Cardiac muscle cell (in vitro differentiated cells and primary cell): ENCODE data around the gene IRAG1. TPM values are rescaled to one million over a fixed set of nuclear protein-coding genes. Genes with fewer than 3 reads are reported as not detected.

ENCODE experiments used
- DNase-seq, 2 donors: peaks; one replicate each; pipeline versions ENCODE4 v3.0.0 to v3.0.0-alpha.2; 2010 to 2017; ENCODE audit warnings: low read depth in 1 of 2, low spot score in 1 of 2
- H3K27ac ChIP-seq: fragments of 200-600 bp; sonication (generic); 2 replicates; pipeline ENCODE4 v1.5.1; 2016
- H3K27me3 ChIP-seq: fragments of 200-600 bp; sonication (generic); 2 replicates; pipeline ENCODE4 v1.6.0; 2016; ENCODE audit warnings: control low read depth
- H3K36me3 ChIP-seq: fragments of 200-600 bp; sonication (generic); 2 replicates; pipeline ENCODE4 v1.5.1; 2016; ENCODE audit warnings: control low read depth
- H3K4me1 ChIP-seq: fragments of 200-600 bp; sonication (generic); 2 replicates; pipeline ENCODE4 v1.8.1; 2017; ENCODE audit warnings: low read depth, mild to moderate bottlenecking, mixed run types
- H3K4me3 ChIP-seq: fragments of 200-600 bp; sonication (generic); 2 replicates; pipeline ENCODE4 v1.5.1; 2016; ENCODE audit warnings: mild to moderate bottlenecking
- H3K9me3 ChIP-seq: fragments of 200-600 bp; sonication (generic); 2 replicates; pipeline ENCODE4 v1.5.1; 2017; ENCODE audit warnings: low read depth, mild to moderate bottlenecking, control low read depth
- polyA plus RNA-seq: library from polyadenylated mRNA; unstranded; fragments of >200 nt; fragmentation: Nextera tagmentation; extraction: Ambion mirVana; gene quantifications from 2 replicates; pipeline ENCODE4 v1.2.1, GENCODE V29; 2016
- total RNA-seq: library from RNA; depleted of rRNA; stranded (reverse); fragments of >200 nt; gene quantifications from 2 replicates; pipeline ENCODE4 v1.2.3, GENCODE V29; 2016
- TF ChIP-seq, protein P1 (sequence below): IDR thresholded peaks from 2 replicates; pipeline ENCODE4 v1.5.1; 2012; ENCODE audit warnings: low read depth, mild to moderate bottlenecking, low read length

Gene IRAG1
- total and polyA plus RNA-seq, 2 experiments from 2014 or later = 3.1 to 7.3 TPM

GRCh38 chr11:10676919-10677318 is 16.6 kb downstream of the IRAG1 start:
- no peaks in the 10 kb centered on the region for H3K27me3 ChIP-seq
- H3K4me3 ChIP-seq = no peak overlapping the region
- DNase-seq = no peak
- no peaks in the 10 kb centered on the region for H3K36me3 ChIP-seq
- no peak overlapping the region for H3K27ac ChIP-seq
- H3K4me1 ChIP-seq = peaks cover 7% of the 10 kb centered on the region
- TF ChIP-seq, protein P1, sequence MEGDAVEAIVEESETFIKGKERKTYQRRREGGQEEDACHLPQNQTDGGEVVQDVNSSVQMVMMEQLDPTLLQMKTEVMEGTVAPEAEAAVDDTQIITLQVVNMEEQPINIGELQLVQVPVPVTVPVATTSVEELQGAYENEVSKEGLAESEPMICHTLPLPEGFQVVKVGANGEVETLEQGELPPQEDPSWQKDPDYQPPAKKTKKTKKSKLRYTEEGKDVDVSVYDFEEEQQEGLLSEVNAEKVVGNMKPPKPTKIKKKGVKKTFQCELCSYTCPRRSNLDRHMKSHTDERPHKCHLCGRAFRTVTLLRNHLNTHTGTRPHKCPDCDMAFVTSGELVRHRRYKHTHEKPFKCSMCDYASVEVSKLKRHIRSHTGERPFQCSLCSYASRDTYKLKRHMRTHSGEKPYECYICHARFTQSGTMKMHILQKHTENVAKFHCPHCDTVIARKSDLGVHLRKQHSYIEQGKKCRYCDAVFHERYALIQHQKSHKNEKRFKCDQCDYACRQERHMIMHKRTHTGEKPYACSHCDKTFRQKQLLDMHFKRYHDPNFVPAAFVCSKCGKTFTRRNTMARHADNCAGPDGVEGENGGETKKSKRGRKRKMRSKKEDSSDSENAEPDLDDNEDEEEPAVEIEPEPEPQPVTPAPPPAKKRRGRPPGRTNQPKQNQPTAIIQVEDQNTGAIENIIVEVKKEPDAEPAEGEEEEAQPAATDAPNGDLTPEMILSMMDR = no peak
- no peaks in the 10 kb centered on the region for H3K9me3 ChIP-seq

- H3K9me3 ChIP-seq = no peaks in the 10 kb centered on the region
- TF ChIP-seq, protein P1 = no peak
Observed at GRCh38 chr11:10674911-10675440, 18.6 kb downstream of the IRAG1 start.

DNA sequence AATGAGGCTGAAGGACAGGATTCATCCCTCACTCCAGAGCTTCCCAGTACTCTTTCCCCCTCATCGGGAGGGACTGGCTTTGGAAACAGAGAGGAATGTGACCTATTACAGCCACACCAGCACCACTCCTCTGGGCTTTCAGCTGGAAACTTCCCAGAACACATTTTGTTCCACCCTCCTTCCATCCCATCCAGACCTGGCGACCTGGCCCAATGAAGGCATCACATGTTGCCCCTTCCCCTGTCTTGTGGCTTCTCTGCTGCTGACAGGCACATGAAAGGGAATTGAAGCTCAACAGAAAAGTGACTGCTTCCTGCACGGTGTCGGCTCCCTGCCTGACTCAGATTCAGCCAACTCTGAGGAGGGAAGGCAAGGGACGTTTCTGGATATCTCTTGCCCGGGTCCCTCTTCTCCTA is 19.1 kb downstream of the IRAG1 start:
- Histone ChIP-seq H3K4me3 (no peak overlapping the region), H3K27me3 (no peaks in the 10 kb centered on the region), H3K4me1 (peaks cover 14% of the 10 kb centered on the region), H3K36me3 (no peaks in the 10 kb centered on the region), H3K27ac (no peak overlapping the region), H3K9me3 (no peaks in the 10 kb centered on the region)
- no peak for DNase-seq
- TF ChIP-seq, protein P1 = no peak

More at GRCh38 chr11:10674911-10675440, 18.6 kb downstream of the IRAG1 start:
- Histone ChIP-seq H3K4me1 (peaks cover 9% of the 10 kb centered on the region), H3K27ac (no peak overlapping the region), H3K27me3 (no peaks in the 10 kb centered on the region), H3K36me3 (no peaks in the 10 kb centered on the region), H3K4me3 (no peak overlapping the region)
- DNase-seq = no peak

DNA sequence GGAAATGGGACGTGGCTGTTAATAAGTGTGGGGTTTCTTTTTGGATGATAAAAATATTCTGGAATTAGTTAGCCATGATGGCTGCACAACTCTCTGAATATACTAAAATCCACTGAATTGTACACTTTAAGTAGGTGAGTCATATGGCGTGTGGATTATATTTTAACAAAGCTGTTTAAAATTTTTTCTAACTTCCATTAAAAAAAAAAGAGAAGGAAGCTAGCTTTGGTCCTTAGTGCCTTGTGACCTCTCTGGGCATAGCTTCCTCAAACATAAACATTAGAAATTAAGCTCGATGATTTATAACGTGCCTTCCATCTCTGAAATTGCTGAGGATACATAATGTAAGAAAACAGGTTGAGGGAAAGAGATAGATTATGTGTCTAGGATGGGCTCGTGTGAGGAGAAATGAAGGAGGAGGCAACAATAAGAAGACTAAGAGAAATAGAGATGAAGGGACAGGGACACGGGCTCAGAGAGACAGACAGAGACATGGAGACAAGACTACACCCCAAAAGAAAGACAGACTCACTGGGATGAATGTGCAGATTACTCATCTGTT is 20.0 kb downstream of the IRAG1 start:
- Histone ChIP-seq H3K36me3 (no peaks in the 10 kb centered on the region), H3K4me3 (no peak overlapping the region), H3K4me1 (peaks cover 18% of the 10 kb centered on the region), H3K27me3 (no peaks in the 10 kb centered on the region), H3K9me3 (no peaks in the 10 kb centered on the region), H3K27ac (no peak overlapping the region)
- DNase-seq = no peak
- TF ChIP-seq, protein P1 = no peak

DNA sequence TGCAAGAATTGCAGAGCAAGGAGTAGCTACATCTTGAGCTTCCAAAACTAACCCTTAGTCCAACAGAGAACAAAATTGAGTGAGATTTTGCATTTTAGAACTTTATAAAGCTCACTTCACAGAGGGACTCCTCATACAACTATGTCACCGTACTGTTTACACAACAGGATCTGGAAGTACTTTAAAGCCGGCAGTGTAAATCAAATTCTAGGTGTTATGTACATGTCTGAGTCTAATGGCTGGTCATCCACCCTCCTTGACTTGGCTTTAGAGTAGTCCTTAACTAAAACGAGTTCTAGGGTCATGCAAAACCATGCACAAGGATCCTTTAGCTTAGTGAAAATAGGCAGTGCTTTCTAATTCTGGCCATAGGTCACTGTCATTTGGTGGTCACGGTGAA is 23.5 kb downstream of the IRAG1 start:
- H3K4me1 ChIP-seq = peaks cover 18% of the 10 kb centered on the region
- DNase-seq = no peak
- H3K9me3 ChIP-seq = no peaks in the 10 kb centered on the region
- H3K36me3 ChIP-seq = no peaks in the 10 kb centered on the region
- H3K27me3 ChIP-seq = no peaks in the 10 kb centered on the region
- TF ChIP-seq, protein P1 = no peak
- H3K4me3 ChIP-seq = no peak overlapping the region
- H3K27ac ChIP-seq = peak overlapping the region; percentile 12
